ENCODE data around the gene ITPR1.

Gene ITPR1

DNA sequence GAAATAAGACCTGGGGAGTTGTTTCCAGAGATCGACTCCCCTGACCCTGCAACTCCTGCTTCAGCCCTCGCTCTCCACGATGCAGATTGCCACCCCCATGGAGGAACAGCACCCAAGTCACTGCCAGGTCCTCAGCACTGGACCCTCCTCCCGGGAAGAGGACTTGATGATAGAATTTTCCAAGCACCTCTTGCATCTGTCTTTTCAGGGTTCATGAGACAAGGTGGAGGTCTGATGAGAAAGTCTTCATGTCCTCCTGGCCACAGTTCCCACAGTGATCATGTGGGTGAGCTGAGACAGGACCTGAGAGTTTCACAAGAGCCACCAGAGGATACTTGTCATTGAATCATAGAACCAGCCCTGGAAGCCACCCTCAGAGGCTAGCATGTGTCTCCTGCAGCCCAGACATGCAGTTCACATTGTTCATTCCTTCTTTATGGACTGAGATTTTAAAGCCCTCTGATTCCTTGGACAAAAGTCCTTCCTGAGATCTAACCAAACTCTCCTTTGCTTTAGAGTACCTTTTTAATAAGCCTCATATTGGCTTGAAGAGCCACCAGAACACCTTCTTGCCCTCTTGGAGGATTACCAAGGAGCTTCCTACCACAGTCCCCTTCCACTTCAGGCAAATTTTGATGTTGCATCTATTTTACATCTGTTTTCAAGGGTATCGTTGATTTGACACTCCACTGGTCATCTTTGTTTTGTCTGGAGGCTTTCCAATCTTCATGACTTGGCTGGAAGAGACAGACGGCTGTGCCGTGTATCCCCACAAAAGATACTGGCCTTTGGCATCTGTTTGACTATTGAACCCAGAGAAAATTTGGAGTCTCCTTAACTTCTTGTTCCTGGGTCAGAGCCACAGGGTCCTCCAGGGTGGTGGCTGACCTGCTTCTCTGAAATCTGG lies 261.3 kb downstream of the ITPR1 start:
- peak; percentile 75 for DNase-seq (ENCODE audit: low read depth)
- no peak for TF ChIP-seq MAX (IDR thresholded peaks at IDR 0.05; ENCODE audit: low read depth, low read length)
- TF ChIP-seq CTCF (IDR thresholded peaks at IDR 0.05; ENCODE audit: low read depth, low read length): no peak
- TF ChIP-seq MYC (IDR thresholded peaks at IDR 0.05; ENCODE audit: low read depth, low read length): no peak; the same call in 1 of the 2 replicates
- no peak for TF ChIP-seq POLR2A (IDR thresholded peaks at IDR 0.05; ENCODE audit: extremely low read depth, insufficient read length)

DNA sequence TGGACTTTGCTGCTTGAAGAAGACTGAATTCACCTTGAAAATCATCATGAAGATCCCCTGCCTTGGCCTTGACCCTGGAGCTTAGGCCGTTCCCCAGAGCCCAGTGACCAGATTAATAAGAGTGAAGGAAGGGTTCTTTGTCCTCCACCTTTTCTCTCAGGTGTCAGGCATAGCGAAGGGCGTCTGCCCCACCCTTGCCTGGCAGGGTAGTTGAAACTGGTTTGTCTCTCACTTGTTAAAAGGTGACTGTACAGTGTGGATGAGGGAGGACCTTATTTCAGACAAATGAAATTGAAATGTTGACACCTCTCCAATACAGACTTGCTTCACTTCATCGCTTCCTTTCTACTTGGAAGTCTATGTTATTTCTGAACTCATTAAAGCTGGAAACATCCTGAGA lies 262.4 kb downstream of the ITPR1 start:
- H3K4me3 ChIP-seq (ENCODE audit: low read depth, low read length): no peak overlapping the region
- TF ChIP-seq CTCF (IDR thresholded peaks at IDR 0.05; ENCODE audit: low read depth, low read length) (no peak), POLR2A (IDR thresholded peaks at IDR 0.05; ENCODE audit: extremely low read depth, insufficient read length) (no peak), MYC (IDR thresholded peaks at IDR 0.05; ENCODE audit: low read depth, low read length) (no peak), MAX (IDR thresholded peaks at IDR 0.05; ENCODE audit: low read depth, low read length) (no peak)
- DNase-seq (ENCODE audit: low read depth): no peak

More for the DNA sequence above, 261.3 kb downstream of the ITPR1 start:
- H3K4me3 ChIP-seq (ENCODE audit: low read depth, low read length): no peak overlapping the region

GRCh38 chr3:4756057-4756775 lies 263.1 kb downstream of the ITPR1 start:
- H3K4me3 ChIP-seq (ENCODE audit: low read depth, low read length): no peak overlapping the region
- no peak for DNase-seq (ENCODE audit: low read depth)
- TF ChIP-seq CTCF (IDR thresholded peaks at IDR 0.05; ENCODE audit: low read depth, low read length) (no peak), MYC (IDR thresholded peaks at IDR 0.05; ENCODE audit: low read depth, low read length) (no peak), POLR2A (IDR thresholded peaks at IDR 0.05; ENCODE audit: extremely low read depth, insufficient read length) (no peak), MAX (IDR thresholded peaks at IDR 0.05; ENCODE audit: low read depth, low read length) (no peak)

GRCh38 chr3:4756855-4757574 lies 263.9 kb downstream of the ITPR1 start:
- TF ChIP-seq CTCF (IDR thresholded peaks at IDR 0.05; ENCODE audit: low read depth, low read length): no peak
- TF ChIP-seq POLR2A (IDR thresholded peaks at IDR 0.05; ENCODE audit: extremely low read depth, insufficient read length): no peak
- TF ChIP-seq MAX (IDR thresholded peaks at IDR 0.05; ENCODE audit: low read depth, low read length): no peak
- DNase-seq (ENCODE audit: low read depth): no peak
- no peak overlapping the region for H3K4me3 ChIP-seq (ENCODE audit: low read depth, low read length)

GRCh38 chr3:4757575-4758248 lies 264.6 kb downstream of the ITPR1 start:
- no peak overlapping the region for H3K4me3 ChIP-seq (ENCODE audit: low read depth, low read length)
- TF ChIP-seq POLR2A (IDR thresholded peaks at IDR 0.05; ENCODE audit: extremely low read depth, insufficient read length) (no peak), MAX (IDR thresholded peaks at IDR 0.05; ENCODE audit: low read depth, low read length) (no peak), MYC (IDR thresholded peaks at IDR 0.05; ENCODE audit: low read depth, low read length) (no peak), CTCF (IDR thresholded peaks at IDR 0.05; ENCODE audit: low read depth, low read length) (no peak)
- no peak for DNase-seq (ENCODE audit: low read depth)

Data from NB4 (cell line).